Activated T-cell treated with anti-CD3 and anti-CD28 coated beads, Interleukin-2, amount 50 U/mL, for 24 hours (primary cell): Measurements from ENCODE around the gene EXOC6B.

Source experiments
- DNase-seq: peaks from one replicate; pipeline ENCODE4 v3.0.0-alpha.2; 2020
- H3K27ac Mint-ChIP-seq: 2 replicates; pipeline ENCODE4 v1.8.0; 2020; ENCODE audit warnings: mild to moderate bottlenecking, mixed read lengths
- H3K27me3 Mint-ChIP-seq: 2 replicates; pipeline ENCODE4 v1.8.0; 2020; ENCODE audit warnings: mixed read lengths
- H3K36me3 Mint-ChIP-seq: 2 replicates; pipeline ENCODE4 v1.8.0; 2020; ENCODE audit warnings: low read depth, mixed read lengths
- H3K4me1 Mint-ChIP-seq: 2 replicates; pipeline ENCODE4 v1.8.0; 2020; ENCODE audit warnings: low read depth, mixed read lengths
- H3K4me3 Mint-ChIP-seq: 2 replicates; pipeline ENCODE4 v1.8.0; 2020; ENCODE audit warnings: mild to moderate bottlenecking, moderate library complexity, mixed read lengths
- H3K9me3 Mint-ChIP-seq: 2 replicates; pipeline ENCODE4 v1.8.0; 2020; ENCODE audit warnings: mixed read lengths

EXOC6B gene

GRCh38 chr2:72178551-72178950 is 647.3 kb downstream of the EXOC6B start:
- Mint-ChIP-seq H3K27ac (no peak overlapping the region), H3K4me3 (no peak overlapping the region), H3K9me3 (no peaks in the 10 kb centered on the region), H3K27me3 (no peaks in the 10 kb centered on the region), H3K4me1 (no peaks in the 10 kb centered on the region), H3K36me3 (peaks cover 24% of the 10 kb centered on the region)
- no peak for DNase-seq

GRCh38 chr2:72176281-72176680 is 649.6 kb downstream of the EXOC6B start:
- H3K4me1 Mint-ChIP-seq, result no peaks in the 10 kb centered on the region
- H3K36me3 Mint-ChIP-seq, result peaks cover 24% of the 10 kb centered on the region
- H3K9me3 Mint-ChIP-seq, result no peaks in the 10 kb centered on the region
- H3K27ac Mint-ChIP-seq, result no peak overlapping the region
- no peaks in the 10 kb centered on the region for H3K27me3 Mint-ChIP-seq
- H3K4me3 Mint-ChIP-seq, result no peak overlapping the region
- DNase-seq, result no peak

- H3K9me3 Mint-ChIP-seq, result no peaks in the 10 kb centered on the region
- no peak overlapping the region for H3K27ac Mint-ChIP-seq
- H3K4me1 Mint-ChIP-seq, result no peaks in the 10 kb centered on the region
- no peaks in the 10 kb centered on the region for H3K27me3 Mint-ChIP-seq
- H3K36me3 Mint-ChIP-seq, result peaks cover 24% of the 10 kb centered on the region
- no peak overlapping the region for H3K4me3 Mint-ChIP-seq
- DNase-seq, result no peak
Measured at GRCh38 chr2:72175636-72176035, 650.2 kb downstream of the EXOC6B start.

- H3K27ac Mint-ChIP-seq, result no peak overlapping the region
- H3K9me3 Mint-ChIP-seq, result no peaks in the 10 kb centered on the region
- H3K36me3 Mint-ChIP-seq, result peaks cover 15% of the 10 kb centered on the region
- H3K27me3 Mint-ChIP-seq, result no peaks in the 10 kb centered on the region
- DNase-seq, result no peak
- H3K4me3 Mint-ChIP-seq, result no peak overlapping the region
- H3K4me1 Mint-ChIP-seq, result no peaks in the 10 kb centered on the region
Measured at GRCh38 chr2:72173640-72174321, 652.1 kb downstream of the EXOC6B start.

- no peaks in the 10 kb centered on the region for H3K9me3 Mint-ChIP-seq
- no peak for DNase-seq
- H3K36me3 Mint-ChIP-seq, result peaks cover 2% of the 10 kb centered on the region
- no peaks in the 10 kb centered on the region for H3K27me3 Mint-ChIP-seq
- H3K27ac Mint-ChIP-seq, result no peak overlapping the region
- no peaks in the 10 kb centered on the region for H3K4me1 Mint-ChIP-seq
- no peak overlapping the region for H3K4me3 Mint-ChIP-seq
Measured at GRCh38 chr2:72172478-72172877, 653.4 kb downstream of the EXOC6B start.

GRCh38 chr2:72166279-72166678 is 659.6 kb downstream of the EXOC6B start:
- Mint-ChIP-seq H3K36me3 (no peaks in the 10 kb centered on the region), H3K9me3 (no peaks in the 10 kb centered on the region), H3K27ac (no peak overlapping the region), H3K4me1 (no peaks in the 10 kb centered on the region), H3K27me3 (peaks cover 13% of the 10 kb centered on the region), H3K4me3 (no peak overlapping the region)
- DNase-seq, result no peak

- no peaks in the 10 kb centered on the region for H3K4me1 Mint-ChIP-seq
- H3K9me3 Mint-ChIP-seq, result no peaks in the 10 kb centered on the region
- peaks cover 17% of the 10 kb centered on the region for H3K27me3 Mint-ChIP-seq
- no peak overlapping the region for H3K4me3 Mint-ChIP-seq
- no peak overlapping the region for H3K27ac Mint-ChIP-seq
- no peaks in the 10 kb centered on the region for H3K36me3 Mint-ChIP-seq
- no peak for DNase-seq
Measured at GRCh38 chr2:72165792-72166191, 660.0 kb downstream of the EXOC6B start.

- DNase-seq, result no peak
- Mint-ChIP-seq H3K27me3 (peaks cover 37% of the 10 kb centered on the region), H3K4me3 (no peak overlapping the region), H3K27ac (no peak overlapping the region), H3K36me3 (no peaks in the 10 kb centered on the region), H3K9me3 (no peaks in the 10 kb centered on the region), H3K4me1 (no peaks in the 10 kb centered on the region)
Measured at GRCh38 chr2:72162574-72162973, 663.3 kb downstream of the EXOC6B start.

GRCh38 chr2:72159211-72159993 is 666.4 kb downstream of the EXOC6B start:
- no peaks in the 10 kb centered on the region for H3K9me3 Mint-ChIP-seq
- no peak overlapping the region for H3K27ac Mint-ChIP-seq
- no peak for DNase-seq
- H3K4me3 Mint-ChIP-seq, result no peak overlapping the region
- peaks cover 53% of the 10 kb centered on the region for H3K27me3 Mint-ChIP-seq
- no peaks in the 10 kb centered on the region for H3K4me1 Mint-ChIP-seq
- H3K36me3 Mint-ChIP-seq, result no peaks in the 10 kb centered on the region

GRCh38 chr2:72157871-72158771 is 667.7 kb downstream of the EXOC6B start:
- H3K27me3 Mint-ChIP-seq, result peaks cover 60% of the 10 kb centered on the region
- H3K4me3 Mint-ChIP-seq, result no peak overlapping the region
- H3K36me3 Mint-ChIP-seq, result no peaks in the 10 kb centered on the region
- H3K4me1 Mint-ChIP-seq, result no peaks in the 10 kb centered on the region
- H3K27ac Mint-ChIP-seq, result no peak overlapping the region
- no peak for DNase-seq
- H3K9me3 Mint-ChIP-seq, result no peaks in the 10 kb centered on the region

GRCh38 chr2:72156872-72157271 is 669.0 kb downstream of the EXOC6B start:
- no peaks in the 10 kb centered on the region for H3K9me3 Mint-ChIP-seq
- peaks cover 65% of the 10 kb centered on the region for H3K27me3 Mint-ChIP-seq
- H3K27ac Mint-ChIP-seq, result no peak overlapping the region
- H3K4me1 Mint-ChIP-seq, result no peaks in the 10 kb centered on the region
- no peak for DNase-seq
- no peak overlapping the region for H3K4me3 Mint-ChIP-seq
- no peaks in the 10 kb centered on the region for H3K36me3 Mint-ChIP-seq

- Mint-ChIP-seq H3K36me3 (no peaks in the 10 kb centered on the region), H3K4me1 (no peaks in the 10 kb centered on the region), H3K27ac (no peak overlapping the region), H3K4me3 (no peak overlapping the region), H3K9me3 (no peaks in the 10 kb centered on the region), H3K27me3 (peaks cover 67% of the 10 kb centered on the region)
- DNase-seq, result no peak
Measured at GRCh38 chr2:72155737-72156136, 670.1 kb downstream of the EXOC6B start.

GRCh38 chr2:72155151-72155550 is 670.7 kb downstream of the EXOC6B start:
- Mint-ChIP-seq H3K36me3 (no peaks in the 10 kb centered on the region), H3K27me3 (peaks cover 68% of the 10 kb centered on the region), H3K4me3 (no peak overlapping the region), H3K27ac (no peak overlapping the region), H3K9me3 (no peaks in the 10 kb centered on the region), H3K4me1 (peaks cover 2% of the 10 kb centered on the region)
- DNase-seq, result no peak

GRCh38 chr2:72154386-72154975 is 671.4 kb downstream of the EXOC6B start:
- no peak overlapping the region for H3K4me3 Mint-ChIP-seq
- no peak overlapping the region for H3K27ac Mint-ChIP-seq
- DNase-seq, result no peak
- no peaks in the 10 kb centered on the region for H3K36me3 Mint-ChIP-seq
- peaks cover 68% of the 10 kb centered on the region for H3K27me3 Mint-ChIP-seq
- peaks cover 9% of the 10 kb centered on the region for H3K4me1 Mint-ChIP-seq
- H3K9me3 Mint-ChIP-seq, result no peaks in the 10 kb centered on the region
